ENCODE results near the gene RBCK1. TPM values are rescaled to one million over a fixed set of nuclear protein-coding genes. Genes with fewer than 3 reads are reported as not detected.

The RBCK1 gene
- total RNA-seq, 1 donor: 104 TPM

DNA sequence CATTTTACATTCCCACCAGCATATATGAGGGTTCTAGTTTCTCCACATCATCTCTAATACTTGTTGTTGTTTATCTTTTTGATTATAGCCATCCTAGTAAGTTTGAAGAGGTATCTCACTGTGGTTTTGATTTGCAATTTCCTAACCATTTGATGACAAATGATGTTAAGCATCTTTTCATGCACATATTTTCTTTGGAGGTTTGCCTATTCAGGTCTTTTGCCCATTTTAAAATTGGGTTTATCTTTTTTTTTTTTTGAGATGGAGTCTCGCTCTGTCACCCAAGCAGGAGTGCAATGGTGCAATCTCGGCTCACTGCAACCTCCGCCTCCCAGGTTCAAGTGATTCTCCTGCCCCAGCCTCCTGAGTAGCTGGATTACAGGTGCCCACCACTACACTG lies 4.0 kb downstream of the RBCK1 start:
- peaks cover 23% of the 10 kb centered on the region for H3K36me3 ChIP-seq (ENCODE audit: insufficient read depth, low read length)
- H3K27me3 ChIP-seq (ENCODE audit: insufficient read depth, low read length): no peaks in the 10 kb centered on the region
- H3K27ac ChIP-seq (ENCODE audit: low read depth, low read length): no peak overlapping the region
- H3K4me3 ChIP-seq (ENCODE audit: insufficient read depth, low read length): no peak overlapping the region
- H3K79me2 ChIP-seq (ENCODE audit: insufficient read depth, low read length): peaks cover 66% of the 10 kb centered on the region
- no peak overlapping the region for H3K4me2 ChIP-seq (ENCODE audit: insufficient read depth, low read length)
- DNase-seq (ENCODE audit: insufficient read length, low spot score, missing footprints): peak; percentile 25
- no peak overlapping the region for H2AFZ ChIP-seq (ENCODE audit: low read length)
- peaks cover 20% of the 10 kb centered on the region for H4K20me1 ChIP-seq (ENCODE audit: insufficient read depth, low read length)
- no peaks in the 10 kb centered on the region for H3K9me3 ChIP-seq (ENCODE audit: low read depth, low read length)
- H3K4me1 ChIP-seq (ENCODE audit: insufficient read depth, low read length): peaks cover 20% of the 10 kb centered on the region
- TF ChIP-seq, protein P1, sequence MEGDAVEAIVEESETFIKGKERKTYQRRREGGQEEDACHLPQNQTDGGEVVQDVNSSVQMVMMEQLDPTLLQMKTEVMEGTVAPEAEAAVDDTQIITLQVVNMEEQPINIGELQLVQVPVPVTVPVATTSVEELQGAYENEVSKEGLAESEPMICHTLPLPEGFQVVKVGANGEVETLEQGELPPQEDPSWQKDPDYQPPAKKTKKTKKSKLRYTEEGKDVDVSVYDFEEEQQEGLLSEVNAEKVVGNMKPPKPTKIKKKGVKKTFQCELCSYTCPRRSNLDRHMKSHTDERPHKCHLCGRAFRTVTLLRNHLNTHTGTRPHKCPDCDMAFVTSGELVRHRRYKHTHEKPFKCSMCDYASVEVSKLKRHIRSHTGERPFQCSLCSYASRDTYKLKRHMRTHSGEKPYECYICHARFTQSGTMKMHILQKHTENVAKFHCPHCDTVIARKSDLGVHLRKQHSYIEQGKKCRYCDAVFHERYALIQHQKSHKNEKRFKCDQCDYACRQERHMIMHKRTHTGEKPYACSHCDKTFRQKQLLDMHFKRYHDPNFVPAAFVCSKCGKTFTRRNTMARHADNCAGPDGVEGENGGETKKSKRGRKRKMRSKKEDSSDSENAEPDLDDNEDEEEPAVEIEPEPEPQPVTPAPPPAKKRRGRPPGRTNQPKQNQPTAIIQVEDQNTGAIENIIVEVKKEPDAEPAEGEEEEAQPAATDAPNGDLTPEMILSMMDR (IDR thresholded peaks at IDR 0.05; ENCODE audit: extremely low read depth, low read depth, low read length): no peak

GRCh38 chr20:414161-414560 lies 6.1 kb downstream of the RBCK1 start:
- Histone ChIP-seq H3K79me2 (ENCODE audit: insufficient read depth, low read length) (peaks cover 59% of the 10 kb centered on the region), H3K4me1 (ENCODE audit: insufficient read depth, low read length) (peaks cover 12% of the 10 kb centered on the region), H3K4me3 (ENCODE audit: insufficient read depth, low read length) (no peak overlapping the region), H3K27me3 (ENCODE audit: insufficient read depth, low read length) (no peaks in the 10 kb centered on the region), H4K20me1 (ENCODE audit: insufficient read depth, low read length) (peaks cover 13% of the 10 kb centered on the region), H3K4me2 (ENCODE audit: insufficient read depth, low read length) (no peak overlapping the region), H2AFZ (ENCODE audit: low read length) (no peak overlapping the region), H3K27ac (ENCODE audit: low read depth, low read length) (no peak overlapping the region), H3K36me3 (ENCODE audit: insufficient read depth, low read length) (peaks cover 29% of the 10 kb centered on the region), H3K9me3 (ENCODE audit: low read depth, low read length) (no peaks in the 10 kb centered on the region)
- DNase-seq (ENCODE audit: insufficient read length, low spot score, missing footprints): no peak
- TF ChIP-seq, protein P1 (IDR thresholded peaks at IDR 0.05; ENCODE audit: extremely low read depth, low read depth, low read length): no peak

- H3K27me3 ChIP-seq (ENCODE audit: insufficient read depth, low read length): no peaks in the 10 kb centered on the region
- peaks cover 3% of the 10 kb centered on the region for H3K4me1 ChIP-seq (ENCODE audit: insufficient read depth, low read length)
- H3K79me2 ChIP-seq (ENCODE audit: insufficient read depth, low read length): peaks cover 42% of the 10 kb centered on the region
- no peak overlapping the region for H3K4me2 ChIP-seq (ENCODE audit: insufficient read depth, low read length)
- peaks cover 3% of the 10 kb centered on the region for H4K20me1 ChIP-seq (ENCODE audit: insufficient read depth, low read length)
- H3K36me3 ChIP-seq (ENCODE audit: insufficient read depth, low read length): peaks cover 30% of the 10 kb centered on the region
- no peaks in the 10 kb centered on the region for H3K9me3 ChIP-seq (ENCODE audit: low read depth, low read length)
- TF ChIP-seq, protein P1 (IDR thresholded peaks at IDR 0.05; ENCODE audit: extremely low read depth, low read depth, low read length): no peak
- H2AFZ ChIP-seq (ENCODE audit: low read length): no peak overlapping the region
- DNase-seq (ENCODE audit: insufficient read length, low spot score, missing footprints): no peak
- no peak overlapping the region for H3K4me3 ChIP-seq (ENCODE audit: insufficient read depth, low read length)
- no peak overlapping the region for H3K27ac ChIP-seq (ENCODE audit: low read depth, low read length)
Measured at GRCh38 chr20:415820-416322, 7.8 kb downstream of the RBCK1 start.

DNA sequence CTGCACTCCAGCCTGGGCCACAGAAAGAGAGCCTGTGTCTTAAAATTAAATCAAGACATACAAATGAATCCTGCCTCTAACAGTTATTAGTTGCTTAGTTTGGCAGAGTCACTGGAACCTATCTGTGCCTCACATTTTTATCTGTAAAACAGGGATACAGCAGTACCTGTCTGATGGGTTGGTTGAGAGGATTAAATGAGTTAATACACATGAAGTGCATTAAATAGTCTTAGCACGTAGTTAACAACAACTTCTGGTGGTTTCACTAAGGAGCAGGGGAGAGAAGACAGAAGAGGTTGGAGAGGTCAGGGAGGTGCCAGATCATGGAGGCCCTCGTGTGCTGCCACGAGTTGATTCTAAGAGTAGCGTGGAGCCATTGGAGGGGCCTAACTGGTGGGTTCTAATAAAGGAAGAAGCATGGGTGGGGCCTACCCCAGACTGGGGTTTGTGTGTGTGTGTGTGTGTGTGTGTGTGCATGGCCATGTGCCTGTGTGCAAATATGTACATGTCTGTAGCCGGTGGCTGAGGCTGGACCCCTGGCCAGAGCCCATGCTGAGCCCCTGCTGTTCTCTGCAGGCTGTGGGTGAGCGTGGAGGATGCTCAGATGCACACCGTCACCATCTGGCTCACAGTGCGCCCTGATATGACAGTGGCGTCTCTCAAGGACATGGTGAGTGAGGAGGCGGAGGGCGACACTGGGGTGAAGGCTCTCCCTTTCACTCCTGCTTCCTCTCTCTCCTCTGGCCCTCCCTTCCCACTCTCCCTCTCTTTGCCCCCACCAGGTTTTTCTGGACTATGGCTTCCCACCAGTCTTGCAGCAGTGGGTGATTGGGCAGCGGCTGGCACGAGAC lies 9.1 kb downstream of the RBCK1 start:
- Histone ChIP-seq H3K9me3 (ENCODE audit: low read depth, low read length) (no peaks in the 10 kb centered on the region), H3K27me3 (ENCODE audit: insufficient read depth, low read length) (no peaks in the 10 kb centered on the region), H3K4me2 (ENCODE audit: insufficient read depth, low read length) (no peak overlapping the region), H4K20me1 (ENCODE audit: insufficient read depth, low read length) (no peaks in the 10 kb centered on the region), H3K4me1 (ENCODE audit: insufficient read depth, low read length) (peaks cover 3% of the 10 kb centered on the region), H2AFZ (ENCODE audit: low read length) (no peak overlapping the region), H3K79me2 (ENCODE audit: insufficient read depth, low read length) (peaks cover 31% of the 10 kb centered on the region), H3K36me3 (ENCODE audit: insufficient read depth, low read length) (peaks cover 29% of the 10 kb centered on the region), H3K4me3 (ENCODE audit: insufficient read depth, low read length) (no peak overlapping the region), H3K27ac (ENCODE audit: low read depth, low read length) (no peak overlapping the region)
- TF ChIP-seq, protein P1 (IDR thresholded peaks at IDR 0.05; ENCODE audit: extremely low read depth, low read depth, low read length): no peak
- peak; percentile 78 for DNase-seq (ENCODE audit: insufficient read length, low spot score, missing footprints)
